ENCODE results near the gene GTF2A2. TPM values are rescaled to one million over a fixed set of nuclear protein-coding genes. Genes with fewer than 3 reads are reported as not detected.
"Not testable (repeated sequence)": the region's sequence is repeated elsewhere in the genome, so short reads cannot be mapped to it uniquely, and the experiment has no call there.

GTF2A2 gene
- total and polyA plus RNA-seq, 2 donors (not counting 1 experiment from before 2014, with no cell fraction given): 39.7 to 60.0 TPM

GRCh38 chr15:59699810-59700431 is 42.6 kb upstream of the GTF2A2 start:
- no peaks in the 10 kb centered on the region for H3K4me1 Mint-ChIP-seq
- Histone ChIP-seq H2AFZ (ENCODE audit: insufficient read depth, low read depth, low read length, poor library complexity, severe bottlenecking) (no peak overlapping the region), H3K4me3 (ENCODE audit: control extremely low read depth in 1 of 5, extremely low read depth in 1 of 5, insufficient read depth in 1 of 5, low read depth in 2 of 5, low read length in 4 of 5) (no peak overlapping the region), H3K36me3 (replicated peaks in 1 of 2; ENCODE audit: control extremely low read depth in 1 of 2, control insufficient read depth in 1 of 2, extremely low read depth in 1 of 2, insufficient read depth in 2 of 2, low read length in 1 of 2) (no peaks in the 10 kb centered on the region), H3K9ac (ENCODE audit: low read length) (no peak overlapping the region), H3K27me3 (replicated peaks in 1 of 4; ENCODE audit: control extremely low read depth in 1 of 4, control insufficient read depth in 3 of 4, insufficient read depth in 4 of 4, low read length in 3 of 4) (peaks cover 0 to 4% (median 0%) of the 10 kb centered on the region in 4 experiments), H3K27ac (ENCODE audit: low read length in 2 of 2) (no peak overlapping the region), H4K20me1 (ENCODE audit: control insufficient read depth, insufficient read depth, low read length, poor library complexity, severe bottlenecking) (no peaks in the 10 kb centered on the region), H3K79me2 (ENCODE audit: control insufficient read depth, insufficient read depth, low read length) (no peaks in the 10 kb centered on the region), H3K9me3 (ENCODE audit: control extremely low read depth in 1 of 3, control insufficient read depth in 2 of 3, insufficient read depth in 1 of 3, low read length in 2 of 3) (no peaks in the 10 kb centered on the region), H3K4me2 (replicated peaks; ENCODE audit: low read depth, low read length, poor library complexity, severe bottlenecking) (no peak overlapping the region), H3K4me1 (ENCODE audit: control insufficient read depth in 2 of 2, insufficient read depth in 2 of 2, low read length in 2 of 2) (no peaks in the 10 kb centered on the region)
- no peak overlapping the region for H3K4me3 Mint-ChIP-seq
- no peak for TF ChIP-seq CTCF (IDR thresholded peaks at IDR 0.05)
- no peak for TF ChIP-seq EZH2 (IDR thresholded peaks at IDR 0.05; ENCODE audit: borderline replicate concordance, insufficient read depth, low read depth, low read length, poor library complexity, severe bottlenecking)
- intact Hi-C loops (cut with micrococcal nuclease): no loop called here
- ChIA-PET CTCF (interaction anchor here (0.6 to 2.1 kb wide), 3 partner anchors 8 to 987 kb away, joined by 3 to 8 read pairs (median 3); no protein-coding TSS in a partner anchor), POLR2A (no interaction called here)
- no CpG with 5 or more reads among the region's 4 CpGs for WGBS (ENCODE audit: insufficient coverage)
- no peak for DNase-seq
- no peak for ATAC-seq (ENCODE audit: low read depth)
- H3K27me3 Mint-ChIP-seq: peaks cover 2% of the 10 kb centered on the region
- H3K9me3 Mint-ChIP-seq (ENCODE audit: insufficient read depth): no peaks in the 10 kb centered on the region
- no peak overlapping the region for H3K27ac Mint-ChIP-seq

GRCh38 chr15:59698065-59698464 is 40.8 kb upstream of the GTF2A2 start:
- H3K4me2 ChIP-seq (replicated peaks; ENCODE audit: low read depth, low read length, poor library complexity, severe bottlenecking); H3K27me3 Mint-ChIP-seq; H3K4me1 Mint-ChIP-seq; H3K4me1 ChIP-seq (ENCODE audit: control insufficient read depth in 2 of 2, insufficient read depth in 2 of 2, low read length in 2 of 2); H3K27ac ChIP-seq (ENCODE audit: low read length in 2 of 2); H3K79me2 ChIP-seq (ENCODE audit: control insufficient read depth, insufficient read depth, low read length); DNase-seq; H3K4me3 ChIP-seq (ENCODE audit: control extremely low read depth in 1 of 5, extremely low read depth in 1 of 5, insufficient read depth in 1 of 5, low read depth in 2 of 5, low read length in 4 of 5); H2AFZ ChIP-seq (ENCODE audit: insufficient read depth, low read depth, low read length, poor library complexity, severe bottlenecking); intact Hi-C loops (cut with micrococcal nuclease); H3K9ac ChIP-seq (ENCODE audit: low read length); H3K27ac Mint-ChIP-seq; H3K27me3 ChIP-seq (replicated peaks in 1 of 4; ENCODE audit: control extremely low read depth in 1 of 4, control insufficient read depth in 3 of 4, insufficient read depth in 4 of 4, low read length in 3 of 4); H3K4me3 Mint-ChIP-seq; H3K9me3 ChIP-seq (ENCODE audit: control extremely low read depth in 1 of 3, control insufficient read depth in 2 of 3, insufficient read depth in 1 of 3, low read length in 2 of 3); H3K36me3 ChIP-seq (replicated peaks in 1 of 2; ENCODE audit: control extremely low read depth in 1 of 2, control insufficient read depth in 1 of 2, extremely low read depth in 1 of 2, insufficient read depth in 2 of 2, low read length in 1 of 2); ATAC-seq (ENCODE audit: low read depth); H3K9me3 Mint-ChIP-seq (ENCODE audit: insufficient read depth); H4K20me1 ChIP-seq (ENCODE audit: control insufficient read depth, insufficient read depth, low read length, poor library complexity, severe bottlenecking): not testable (repeated sequence)
- CTCF ChIA-PET: interaction anchor here (0.9 kb wide), 1 partner anchor 27 kb away, joined by 3 read pairs; no protein-coding TSS in a partner anchor
- 100% methylated on average over 2 of the region's 4 CpGs for WGBS (ENCODE audit: insufficient coverage)
- POLR2A ChIA-PET: interaction anchor here (0.6 kb wide), 1 partner anchor 9 kb away, joined by 3 read pairs; no protein-coding TSS in a partner anchor

Data from B cell (primary cell).